Measurements from ENCODE around the gene TUBGCP4.
"Not testable (repeated sequence)": the region's sequence is repeated elsewhere in the genome, so short reads cannot be mapped to it uniquely, and the experiment has no call there.

Gene TUBGCP4

GRCh38 chr15:43370975-43371974, at the start of gene TUBGCP4, which contains the start of gene ZSCAN29:
Gene TUBGCP4, plus strand, starts transcription at chr15:43371101. Its CDS starts 254 bp downstream, at chr15:43371355.
Gene ZSCAN29, minus strand, starts transcription at chr15:43371043. Its CDS starts 1,130 bp downstream, at chr15:43369913.
- peak in 53 of 56 donors; percentile 17 to 87 (median 67) for DNase-seq

GRCh38 chr15:43325039-43325684, 45.7 kb upstream of the TUBGCP4 start:
- no peak for DNase-seq

GRCh38 chr15:43329217-43329959, 41.5 kb upstream of the TUBGCP4 start:
- DNase-seq: peak in 26 of 56 donors; percentile 11 to 74 (median 37)

- peak; percentile 51 to 95 (median 88) for DNase-seq
Observed at GRCh38 chr15:43329960-43330779, 40.7 kb upstream of the TUBGCP4 start, which contains the start of gene LCMT2. Gene LCMT2, minus strand, starts transcription at chr15:43330573. Its CDS starts 84 bp downstream, at chr15:43330489.

GRCh38 chr15:43330780-43331087, 40.2 kb upstream of the TUBGCP4 start:
- DNase-seq: peak in 1 of 56 donors; percentile 63

GRCh38 chr15:43346305-43346704, 24.6 kb upstream of the TUBGCP4 start:
- peak in 3 of 56 donors; percentile 2 to 14 (median 4) for DNase-seq

GRCh38 chr15:43347114-43347513, 23.8 kb upstream of the TUBGCP4 start:
- no peak for DNase-seq

GRCh38 chr15:43352693-43353382, 18.1 kb upstream of the TUBGCP4 start:
- no peak for DNase-seq

- DNase-seq: no peak
Observed at GRCh38 chr15:43360821-43361220, 10.1 kb upstream of the TUBGCP4 start.

- DNase-seq: no peak
Observed at GRCh38 chr15:43361313-43361903, 9.5 kb upstream of the TUBGCP4 start.

- peak in 12 of 56 donors; percentile 24 to 60 (median 40) for DNase-seq
Observed at GRCh38 chr15:43370310-43370974, 459 bp upstream of the TUBGCP4 start.

- DNase-seq: no peak
Observed at GRCh38 chr15:43376017-43376705, 5.3 kb downstream of the TUBGCP4 start.

GRCh38 chr15:43378601-43379000, 7.7 kb downstream of the TUBGCP4 start:
- no peak for DNase-seq

- no peak for DNase-seq
Observed at GRCh38 chr15:43382310-43382709, 11.4 kb downstream of the TUBGCP4 start.

GRCh38 chr15:43383070-43383469, 12.2 kb downstream of the TUBGCP4 start:
- DNase-seq: no peak

- DNase-seq: no peak
Observed at GRCh38 chr15:43390723-43391122, 19.8 kb downstream of the TUBGCP4 start.

- DNase-seq: not testable (repeated sequence)
Observed at GRCh38 chr15:43393592-43393991, 22.7 kb downstream of the TUBGCP4 start.

GRCh38 chr15:43402255-43402654, 31.4 kb downstream of the TUBGCP4 start:
- no peak for DNase-seq

Data from nucleus accumbens (tissue), 56 donors.